GM12865 (cell line): ENCODE measurements around the gene TNXB.
"Not testable (repeated sequence)": the region's sequence is repeated elsewhere in the genome, so short reads cannot be mapped to it uniquely, and the experiment has no call there.

ENCODE experiments used
- DNase-seq: peaks from one replicate; pipeline ENCODE4 v3.0.0; 2010; ENCODE audit warnings: low read depth
- H3K4me3 ChIP-seq: 2 replicates; pipeline ENCODE4 v1.5.1; 2011; ENCODE audit warnings: mild to moderate bottlenecking, low read depth, low read length, control low read depth

TNXB gene

GRCh38 chr6:32013738-32014137, 95.4 kb downstream of the TNXB start:
- not testable (repeated sequence) for DNase-seq, H3K4me3 ChIP-seq

GRCh38 chr6:32012941-32013617, 96.1 kb downstream of the TNXB start:
- not testable (repeated sequence) for DNase-seq, H3K4me3 ChIP-seq

- not testable (repeated sequence) for DNase-seq, H3K4me3 ChIP-seq
Observed at GRCh38 chr6:32010856-32011530, 98.1 kb downstream of the TNXB start.

GRCh38 chr6:32009537-32009936, 99.6 kb downstream of the TNXB start:
- not testable (repeated sequence) for DNase-seq, H3K4me3 ChIP-seq

GRCh38 chr6:32008616-32009015, 100.5 kb downstream of the TNXB start:
- not testable (repeated sequence) for H3K4me3 ChIP-seq, DNase-seq

GRCh38 chr6:32008037-32008436, 101.1 kb downstream of the TNXB start:
- not testable (repeated sequence) for DNase-seq, H3K4me3 ChIP-seq

- DNase-seq, H3K4me3 ChIP-seq: not testable (repeated sequence)
Observed at GRCh38 chr6:32007086-32007485, 102.1 kb downstream of the TNXB start.

GRCh38 chr6:32005991-32006529, 103.1 kb downstream of the TNXB start:
- H3K4me3 ChIP-seq, DNase-seq: not testable (repeated sequence)

GRCh38 chr6:32005538-32005880, 103.6 kb downstream of the TNXB start:
- not testable (repeated sequence) for H3K4me3 ChIP-seq, DNase-seq

GRCh38 chr6:32004864-32005537, 104.1 kb downstream of the TNXB start:
- not testable (repeated sequence) for DNase-seq, H3K4me3 ChIP-seq

- H3K4me3 ChIP-seq, DNase-seq: not testable (repeated sequence)
Observed at GRCh38 chr6:32004393-32004792, 104.7 kb downstream of the TNXB start.

GRCh38 chr6:32003301-32003700, 105.8 kb downstream of the TNXB start:
- not testable (repeated sequence) for H3K4me3 ChIP-seq, DNase-seq

- H3K4me3 ChIP-seq, DNase-seq: not testable (repeated sequence)
Observed at GRCh38 chr6:32002546-32003268, 106.4 kb downstream of the TNXB start.

GRCh38 chr6:31996385-31996784, 112.8 kb downstream of the TNXB start:
- H3K4me3 ChIP-seq, result not testable (repeated sequence)

GRCh38 chr6:31994421-31994820, 114.7 kb downstream of the TNXB start:
- not testable (repeated sequence) for H3K4me3 ChIP-seq, DNase-seq

More at GRCh38 chr6:31996385-31996784, 112.8 kb downstream of the TNXB start:
- DNase-seq, result not testable (repeated sequence)
